ENCODE data around the gene AGMO. TPM values are rescaled to one million over a fixed set of nuclear protein-coding genes. Genes with fewer than 3 reads are reported as not detected.

Gene AGMO
- total and polyA plus RNA-seq, 10 of the 15 experiments (the other 5 are each of a cell fraction or from before 2014, with no cell fraction given) = 0.11 to 0.29 TPM; not detected in 8

GRCh38 chr7:15470825-15471668 lies 90.8 kb downstream of the AGMO start:
- ChIA-PET SMC1A (ENCODE audit: uncharacterized antibody, unreplicated experiment) (interaction anchor here (0.7 to 1.2 kb wide), 4 partner anchors 9 to 249 kb away, joined by 3 to 4 read pairs (median 3); no protein-coding TSS in a partner anchor), RAD21 (ENCODE audit: unreplicated experiment) (interaction anchor here (0.7 kb wide), 1 partner anchor 201 kb away, joined by 3 read pairs; no protein-coding TSS in a partner anchor), CTCF (interaction anchor here (0.9 kb wide), 1 partner anchor 8 kb away, joined by 3 read pairs; no protein-coding TSS in a partner anchor), POLR2A (no interaction called here)
- H3K27me3 ChIP-seq (replicated peaks in 1 of 2; ENCODE audit: control insufficient read depth in 2 of 2, insufficient read depth in 2 of 2, low read length in 1 of 2) = no peaks in the 10 kb centered on the region
- BruUV-seq (replicated peaks) = no TSS peak
- no peaks in the 10 kb centered on the region for H3K9me3 ChIP-seq (replicated peaks; ENCODE audit: control insufficient read depth, insufficient read depth, low read length)
- TF ChIP-seq ATF3 (IDR thresholded peaks at IDR 0.05; ENCODE audit: borderline replicate concordance, extremely low read depth, low read depth, low read length) = no peak
- TF ChIP-seq CBX5 (IDR thresholded peaks at IDR 0.05; ENCODE audit: low read depth) = no peak
- no peak for TF ChIP-seq BRCA1 (IDR thresholded peaks at IDR 0.05; ENCODE audit: low read depth, low read length)
- no peak for TF ChIP-seq POLR2AphosphoS5 (IDR thresholded peaks at IDR 0.05; ENCODE audit: low read length)
- no peak for TF ChIP-seq TBL1XR1 (IDR thresholded peaks at IDR 0.05; ENCODE audit: low read depth, low read length)
- TF ChIP-seq FOXK2 (IDR thresholded peaks at IDR 0.05) = no peak
- TF ChIP-seq RFX5 (IDR thresholded peaks at IDR 0.05; ENCODE audit: low read depth, low read length) = no peak
- no peak for TF ChIP-seq STAT1 (conservative IDR thresholded peaks at IDR 0.05)
- no peak for TF ChIP-seq NR2C2 (IDR thresholded peaks at IDR 0.05; ENCODE audit: borderline replicate concordance, control insufficient read depth, insufficient read length, low read depth)
- TF ChIP-seq HDAC6 (IDR thresholded peaks at IDR 0.05; ENCODE audit: unreplicated experiment) = no peak
- no peak for TF ChIP-seq USF1 (IDR thresholded peaks at IDR 0.05; ENCODE audit: borderline replicate concordance, extremely low read length, insufficient read depth, low read depth, low read length)
- TF ChIP-seq TCF7 (IDR thresholded peaks at IDR 0.05; ENCODE audit: borderline replicate concordance) = no peak
- TF ChIP-seq JUND (IDR thresholded peaks at IDR 0.05; ENCODE audit: low read depth, low read length) = no peak
- TF ChIP-seq CTCF (IDR thresholded peaks at IDR 0.05 in 2 of 3, conservative IDR thresholded peaks at IDR 0.05 in 1 of 3; ENCODE audit: control insufficient read depth in 2 of 3, extremely low read depth in 1 of 3, insufficient read depth in 1 of 3, low read depth in 3 of 3, low read length in 3 of 3) = no peak
- no peak for TF ChIP-seq BHLHE40 (IDR thresholded peaks at IDR 0.05; ENCODE audit: borderline replicate concordance in 1 of 2, low read depth in 2 of 2, low read length in 1 of 2)
- TF ChIP-seq BACH1 (IDR thresholded peaks at IDR 0.05; ENCODE audit: borderline replicate concordance) = no peak
- TF ChIP-seq KAT2A (conservative IDR thresholded peaks at IDR 0.05; ENCODE audit: control insufficient read depth, low read depth, low read length) = no peak
- TF ChIP-seq SPI1 (IDR thresholded peaks at IDR 0.05; ENCODE audit: borderline replicate concordance, insufficient read depth, low read depth, low read length) = no peak
- intact Hi-C loops (cut with micrococcal nuclease; ENCODE audit: unreplicated experiment) (no loop called here), in situ Hi-C loops (cut with MboI) (no loop called here)
- H3K4me3 ChIP-seq = no peak overlapping the region
- no peak overlapping the region for H3K4me2 ChIP-seq (ENCODE audit: control insufficient read depth, insufficient read depth)
- H3K27ac ChIP-seq (ENCODE audit: control insufficient read depth, insufficient read depth) = no peak overlapping the region
- ATAC-seq (no peak), DNase-seq (ENCODE audit: low read depth, low spot score) (no peak), FAIRE-seq (no peak)
- H2AFZ ChIP-seq (ENCODE audit: control insufficient read depth, low read depth, low read length) = no peak overlapping the region
- WGBS (ENCODE audit: insufficient coverage, insufficient replicate concordance, low lambda C conversion rate, missing lambda C conversion rate) = 25% methylated on average over 1 of the region's 1 CpG
- H4K20me1 ChIP-seq (ENCODE audit: control insufficient read depth, insufficient read depth) = no peaks in the 10 kb centered on the region
- no peaks in the 10 kb centered on the region for H3K4me1 ChIP-seq (ENCODE audit: control insufficient read depth, insufficient read depth, low read length)
- H3K9ac ChIP-seq (ENCODE audit: control insufficient read depth, insufficient read depth, low read length) = no peak overlapping the region
- H3K79me2 ChIP-seq (ENCODE audit: control insufficient read depth, insufficient read depth, low read length) = no peaks in the 10 kb centered on the region
- H3K36me3 ChIP-seq (ENCODE audit: control insufficient read depth in 2 of 2, insufficient read depth in 2 of 2, low read length in 1 of 2) = no peaks in the 10 kb centered on the region

Data from GM12878 (cell line).